ENCODE data around the gene TSTD1. TPM values are rescaled to one million over a fixed set of nuclear protein-coding genes. Genes with fewer than 3 reads are reported as not detected.

TSTD1 gene
- total and polyA plus RNA-seq, 2 donors = 23.1 to 36.7 TPM

DNA sequence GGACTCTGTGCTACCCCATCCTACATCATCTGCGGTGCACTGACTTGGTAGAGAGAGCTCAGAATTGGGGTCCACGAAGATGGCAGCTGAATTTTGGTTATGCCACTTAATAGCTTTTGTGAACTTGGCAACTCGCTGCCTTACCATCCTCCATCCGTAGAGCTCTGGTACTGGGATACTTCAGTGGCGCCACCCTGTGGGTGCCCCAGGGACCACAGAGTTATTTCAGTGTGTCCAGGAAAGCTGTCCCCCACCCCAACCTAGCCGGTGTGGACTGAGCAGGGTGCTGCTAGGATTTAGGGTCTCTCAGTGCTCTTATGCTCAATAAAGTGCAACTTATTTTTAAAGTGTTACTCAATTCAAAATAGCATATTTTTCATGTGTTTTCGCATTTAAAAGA lies 16.0 kb upstream of the TSTD1 start:
- no peak overlapping the region for H3K27ac ChIP-seq (ENCODE audit: low read depth)
- no peaks in the 10 kb centered on the region for H3K36me3 ChIP-seq (ENCODE audit: insufficient read depth)
- H3K4me1 ChIP-seq (ENCODE audit: insufficient read depth) = no peaks in the 10 kb centered on the region
- DNase-seq (ENCODE audit: extremely low spot score) = no peak
- 79% methylated on average over 7 of the region's 7 CpGs for WGBS
- H3K4me3 ChIP-seq (ENCODE audit: low read depth, low read length) = no peak overlapping the region

DNA sequence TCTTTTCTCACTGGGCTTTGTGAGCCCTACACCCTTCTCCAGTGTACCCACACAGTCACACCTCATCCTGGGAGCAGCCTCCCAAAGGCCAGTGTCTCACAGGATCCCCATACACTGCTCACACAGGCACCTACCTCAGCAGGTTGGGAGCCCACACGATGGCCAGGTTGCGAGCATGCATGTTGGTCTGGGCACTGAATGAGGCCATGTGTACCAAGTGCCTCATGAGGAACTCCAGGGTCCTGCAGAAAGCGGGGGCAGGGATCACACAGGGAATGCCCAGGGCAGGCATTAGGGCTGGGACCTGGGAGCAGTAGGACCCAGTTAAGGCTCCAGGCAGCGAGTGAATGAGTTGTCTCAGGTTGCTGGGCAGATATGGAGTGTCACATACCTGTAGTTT lies 15.5 kb upstream of the TSTD1 start:
- H3K4me1 ChIP-seq (ENCODE audit: insufficient read depth) = no peaks in the 10 kb centered on the region
- H3K36me3 ChIP-seq (ENCODE audit: insufficient read depth) = no peaks in the 10 kb centered on the region
- WGBS = 82% methylated on average over 4 of the region's 4 CpGs
- no peak overlapping the region for H3K4me3 ChIP-seq (ENCODE audit: low read depth, low read length)
- no peak overlapping the region for H3K27ac ChIP-seq (ENCODE audit: low read depth)
- DNase-seq (ENCODE audit: extremely low spot score) = no peak

DNA sequence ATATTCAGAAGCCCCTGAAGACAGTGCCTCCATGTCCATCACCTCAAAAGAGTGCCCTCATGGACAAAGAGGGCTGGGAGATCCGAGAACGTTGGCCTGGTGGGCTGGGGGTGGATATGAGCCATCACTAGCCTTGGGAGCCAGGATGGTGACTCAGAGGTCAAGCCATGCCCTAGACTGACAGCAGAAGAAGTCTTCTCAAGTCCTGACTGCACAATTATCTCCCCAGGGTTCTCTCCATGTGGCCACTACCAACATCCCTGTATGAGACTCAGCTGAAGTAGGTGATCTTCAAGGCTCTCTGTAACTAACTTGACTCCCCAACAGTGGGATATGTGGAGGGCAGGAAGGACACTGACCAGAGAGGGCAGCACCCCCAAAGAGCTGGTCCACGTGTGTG lies 14.1 kb upstream of the TSTD1 start:
- no peak for DNase-seq (ENCODE audit: extremely low spot score)
- 71% methylated on average over 3 of the region's 3 CpGs for WGBS

DNA sequence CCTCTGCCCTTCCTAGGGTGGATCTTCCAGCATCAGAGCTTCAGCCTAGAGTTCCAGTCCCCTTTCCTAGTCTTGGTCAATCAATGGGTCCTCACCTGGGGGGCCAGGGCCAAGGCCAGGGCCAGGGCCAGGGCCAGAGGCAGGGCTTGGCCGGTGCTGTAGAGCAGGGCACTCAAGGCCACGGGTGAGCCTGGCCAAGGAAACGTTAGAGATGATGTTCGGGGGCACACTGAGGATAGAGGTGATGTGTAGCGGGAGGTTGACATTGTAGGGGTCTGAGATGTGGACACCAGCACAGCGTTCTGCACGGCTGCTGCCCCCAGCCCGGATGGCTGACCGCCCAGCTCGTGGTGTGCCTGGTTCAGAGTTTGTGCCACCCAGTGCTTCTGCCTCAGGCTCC lies 12.5 kb upstream of the TSTD1 start:
- no peak for DNase-seq (ENCODE audit: extremely low spot score)
- Histone ChIP-seq H3K4me1 (ENCODE audit: insufficient read depth) (peaks cover 2% of the 10 kb centered on the region), H3K36me3 (ENCODE audit: insufficient read depth) (no peaks in the 10 kb centered on the region), H3K27ac (ENCODE audit: low read depth) (no peak overlapping the region), H3K4me3 (ENCODE audit: low read depth, low read length) (no peak overlapping the region)
- WGBS = 92% methylated on average over 10 of the region's 10 CpGs

More for the DNA sequence above, 14.1 kb upstream of the TSTD1 start:
- Histone ChIP-seq H3K27ac (ENCODE audit: low read depth) (no peak overlapping the region), H3K4me3 (ENCODE audit: low read depth, low read length) (no peak overlapping the region), H3K36me3 (ENCODE audit: insufficient read depth) (no peaks in the 10 kb centered on the region), H3K4me1 (ENCODE audit: insufficient read depth) (no peaks in the 10 kb centered on the region)

DNA sequence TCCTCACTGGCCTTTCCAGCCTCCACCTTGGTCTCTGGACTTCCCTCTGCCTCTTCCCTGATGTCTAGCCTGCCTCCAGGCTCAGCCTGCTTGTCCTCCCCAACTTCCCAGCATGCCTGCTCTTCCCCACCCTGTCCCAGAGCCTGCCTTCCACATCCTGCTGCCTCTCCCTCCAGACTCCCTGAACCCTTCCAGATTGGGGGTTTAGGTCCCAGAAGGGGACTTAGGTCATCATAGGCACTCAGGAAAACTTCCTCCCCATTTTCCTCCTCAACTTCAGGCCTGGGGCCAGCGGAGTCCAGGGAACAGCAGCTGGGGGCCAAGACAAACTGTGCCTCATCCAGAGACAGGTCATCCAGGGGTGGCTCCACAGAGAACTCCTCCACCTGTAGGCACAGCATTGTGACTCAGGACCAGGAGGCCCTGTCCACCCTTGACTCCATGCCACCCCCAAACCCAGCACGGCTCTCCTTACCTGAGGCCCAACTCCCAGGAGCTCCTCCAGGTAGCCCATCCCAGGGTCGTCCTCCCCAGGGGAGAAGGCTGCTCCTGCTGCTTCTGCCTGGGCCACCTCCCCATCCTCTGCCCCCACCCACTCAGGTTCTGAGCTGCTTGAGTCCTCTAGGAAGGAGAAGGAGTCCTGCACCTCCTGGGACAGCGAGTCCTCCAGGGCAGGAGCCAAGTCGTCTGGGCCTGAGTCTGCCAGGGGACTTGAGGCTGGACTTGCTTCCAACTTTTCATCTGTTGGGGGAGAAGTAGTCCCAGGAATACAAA lies 10.4 kb upstream of the TSTD1 start:
- WGBS = 88% methylated on average over 5 of the region's 5 CpGs
- no peak overlapping the region for H3K27ac ChIP-seq (ENCODE audit: low read depth)
- H3K4me1 ChIP-seq (ENCODE audit: insufficient read depth) = peaks cover 2% of the 10 kb centered on the region
- H3K36me3 ChIP-seq (ENCODE audit: insufficient read depth) = no peaks in the 10 kb centered on the region
- no peak for DNase-seq (ENCODE audit: extremely low spot score)
- H3K4me3 ChIP-seq (ENCODE audit: low read depth, low read length) = no peak overlapping the region

DNA sequence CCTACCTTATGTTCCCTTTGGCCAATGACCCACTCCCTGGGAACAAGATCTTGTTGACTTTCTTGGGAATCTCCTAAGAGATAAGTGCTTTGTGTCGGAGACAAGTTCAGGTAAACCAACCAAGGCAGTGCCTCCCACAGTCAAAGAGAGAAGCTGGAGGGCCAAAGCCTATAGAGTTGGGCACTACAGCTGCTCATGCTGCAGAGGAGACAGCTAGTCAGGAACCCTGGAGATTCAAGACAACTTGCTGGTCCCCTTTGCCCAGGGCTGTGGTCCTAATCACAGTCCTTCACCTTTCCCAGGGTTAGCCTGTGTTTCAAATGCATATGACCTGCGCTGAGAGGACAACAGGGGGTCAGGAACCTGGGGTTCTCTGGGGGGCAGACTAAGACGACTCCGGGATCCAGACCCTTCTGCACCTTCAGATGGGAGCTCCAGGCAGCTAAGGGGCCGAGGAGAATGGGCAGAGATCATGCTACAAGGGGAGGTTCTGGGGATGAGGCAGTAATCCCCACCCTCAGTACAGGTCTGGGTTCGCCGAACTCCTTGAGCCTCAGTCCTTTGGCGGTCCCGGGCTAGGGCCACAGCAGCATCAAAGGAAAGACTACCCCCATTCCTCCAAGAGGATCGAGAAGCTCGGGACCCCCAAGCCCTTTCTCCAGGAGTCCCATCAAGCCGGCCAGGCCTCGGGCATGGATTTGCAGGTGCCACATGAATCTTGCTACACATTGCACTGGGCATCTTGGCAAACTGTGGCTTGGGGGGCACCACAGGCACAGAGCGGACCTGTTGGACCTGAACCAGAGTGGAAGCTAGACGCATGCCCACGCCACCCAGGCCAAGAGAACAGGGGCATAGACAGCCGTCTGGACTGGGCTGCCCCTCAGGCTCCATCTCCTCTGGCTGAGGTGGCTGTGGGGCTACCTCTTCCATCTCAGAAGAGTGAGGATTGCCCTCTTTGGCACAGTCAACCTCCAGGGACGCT lies 9.0 kb upstream of the TSTD1 start:
- WGBS = 97% methylated on average over 18 of the region's 18 CpGs
- Histone ChIP-seq H3K27ac (ENCODE audit: low read depth) (no peak overlapping the region), H3K36me3 (ENCODE audit: insufficient read depth) (no peaks in the 10 kb centered on the region), H3K4me3 (ENCODE audit: low read depth, low read length) (no peak overlapping the region), H3K4me1 (ENCODE audit: insufficient read depth) (peaks cover 2% of the 10 kb centered on the region)
- DNase-seq (ENCODE audit: extremely low spot score) = no peak

DNA sequence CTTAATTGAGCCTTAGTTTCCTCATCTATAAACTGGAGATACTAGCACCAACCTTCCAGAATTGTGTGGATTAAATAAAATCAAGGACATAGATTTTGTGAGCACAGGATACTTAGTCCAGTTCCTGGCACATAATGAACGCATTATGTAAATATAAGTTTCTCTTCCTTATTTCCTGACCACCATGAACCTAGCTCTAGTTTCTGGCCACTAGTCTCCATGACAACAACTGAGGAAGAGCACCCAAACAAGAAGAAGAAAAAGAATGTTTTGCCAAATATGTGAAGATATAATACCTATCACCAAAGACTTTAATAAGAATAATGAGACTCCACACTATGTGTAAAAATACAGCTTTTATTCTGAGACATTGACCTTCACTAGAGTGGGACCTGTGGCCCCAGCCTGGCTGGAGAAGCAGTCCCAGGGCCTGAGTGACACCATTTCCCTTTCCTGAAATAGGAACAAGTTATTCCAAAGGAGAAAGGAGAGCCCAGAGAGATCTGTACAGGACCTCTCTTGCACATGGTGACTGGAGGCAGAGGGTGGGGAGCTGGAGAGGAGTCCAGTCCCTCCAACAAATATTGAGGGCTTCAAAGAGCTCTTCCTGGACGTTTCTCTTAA lies 8.0 kb upstream of the TSTD1 start:
- no peak for DNase-seq (ENCODE audit: extremely low spot score)
- Histone ChIP-seq H3K4me1 (ENCODE audit: insufficient read depth) (peaks cover 2% of the 10 kb centered on the region), H3K36me3 (ENCODE audit: insufficient read depth) (no peaks in the 10 kb centered on the region), H3K4me3 (ENCODE audit: low read depth, low read length) (no peak overlapping the region), H3K27ac (ENCODE audit: low read depth) (peak overlapping the region; percentile 83)
- WGBS = 65% methylated on average over 2 of the region's 2 CpGs

DNA sequence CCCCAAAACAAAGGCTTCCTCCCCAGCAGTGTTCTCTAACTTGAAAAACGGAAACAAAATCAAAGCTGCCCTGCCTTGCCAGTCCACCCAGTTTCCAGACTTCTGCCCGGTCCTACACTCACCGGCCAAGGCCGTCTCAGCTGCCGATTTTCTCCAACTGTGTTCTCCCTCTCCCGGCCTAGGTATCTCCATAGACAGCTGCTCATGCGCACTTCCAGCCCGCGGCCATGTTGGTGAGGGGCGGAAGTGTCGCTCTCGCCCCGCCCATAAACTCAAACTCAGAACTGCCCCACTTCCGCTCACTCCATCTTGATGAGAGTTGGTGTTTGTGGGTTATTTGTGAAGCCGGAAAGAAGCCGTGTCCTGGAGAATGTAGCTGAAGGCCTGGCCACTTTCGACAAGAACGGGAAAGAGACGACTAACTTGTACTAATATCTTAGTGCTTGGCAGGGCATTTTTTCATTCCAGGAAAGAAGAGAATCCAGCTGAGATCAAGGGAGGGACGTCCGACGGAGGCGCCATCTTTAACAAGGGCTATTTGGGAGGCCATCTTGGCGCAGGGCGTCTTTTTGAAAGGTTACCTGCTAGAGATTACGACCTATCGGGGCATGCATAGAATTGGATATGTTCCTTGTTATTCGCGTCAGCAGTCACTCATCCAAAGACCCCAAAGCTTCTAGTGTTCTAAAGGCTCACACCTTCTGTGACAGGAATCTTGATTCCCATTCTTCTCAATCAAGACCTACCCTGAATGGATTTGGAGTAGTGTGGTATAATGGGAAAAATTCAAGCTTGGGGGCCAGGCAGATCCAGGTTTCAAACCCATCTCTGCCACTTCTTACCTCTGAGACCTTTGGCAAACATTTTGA lies 7.2 kb upstream of the TSTD1 start, which contains the start of gene USF1:
Gene USF1, minus strand, starts transcription at position 242 of the 869 bp plus-strand sequence. CDS start 2,702 bp downstream, outside the sequence.
- peak within 1 kb of the TSS; percentile 93 for H3K27ac ChIP-seq (ENCODE audit: low read depth)
- H3K4me3 ChIP-seq (ENCODE audit: low read depth, low read length) = peak within 1 kb of the TSS; percentile 79
- peak; percentile 97 for DNase-seq (ENCODE audit: extremely low spot score)
- H3K36me3 ChIP-seq (ENCODE audit: insufficient read depth) = no peaks in the 10 kb centered on the region
- under 1% methylated on average over 29 of the region's 29 CpGs for WGBS
- H3K4me1 ChIP-seq (ENCODE audit: insufficient read depth) = peaks cover 2% of the 10 kb centered on the region

DNA sequence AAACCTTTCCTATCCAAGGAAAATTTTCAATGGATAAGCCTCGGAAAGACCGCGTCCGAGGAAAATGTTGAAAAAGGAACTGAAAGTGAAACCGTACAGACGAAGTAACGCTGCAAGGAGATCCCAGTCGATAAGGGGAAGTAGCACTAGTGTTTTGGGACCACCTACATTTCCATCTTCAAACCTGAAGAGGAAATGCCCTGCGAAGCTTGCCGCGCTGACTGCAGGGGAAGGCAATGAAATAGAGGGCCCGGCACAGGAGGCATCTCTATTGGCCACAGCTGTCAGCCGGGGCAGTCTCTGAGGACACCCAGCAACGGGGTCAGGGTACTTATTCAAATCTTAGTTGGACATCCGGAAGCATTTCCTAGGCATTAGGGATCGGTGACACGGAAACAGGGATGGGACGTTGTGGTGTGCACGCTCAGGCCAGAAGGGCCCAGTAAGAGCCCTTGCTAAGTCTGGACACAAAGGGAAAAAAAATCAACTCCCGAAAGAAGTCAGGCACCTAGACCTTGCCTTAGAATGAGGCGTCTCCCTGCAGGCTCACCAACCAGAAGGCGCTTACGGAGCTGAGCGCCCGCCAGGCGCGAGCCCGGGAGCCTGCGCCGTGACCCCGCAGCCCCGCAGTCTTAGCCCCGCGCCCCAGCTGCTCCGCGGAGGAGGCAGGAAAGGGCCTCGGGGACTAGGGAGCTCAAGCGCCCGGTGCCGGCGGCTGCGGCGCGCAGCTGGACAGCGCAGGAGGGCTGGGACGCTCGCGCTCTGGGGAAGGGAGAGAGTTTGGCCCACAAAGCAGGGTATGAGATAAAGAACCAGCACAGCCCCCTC lies 6.4 kb upstream of the TSTD1 start:
- Histone ChIP-seq H3K4me3 (ENCODE audit: low read depth, low read length) (peak overlapping the region; percentile 79), H3K36me3 (ENCODE audit: insufficient read depth) (no peaks in the 10 kb centered on the region), H3K4me1 (ENCODE audit: insufficient read depth) (peaks cover 2% of the 10 kb centered on the region), H3K27ac (ENCODE audit: low read depth) (peak overlapping the region; percentile 93)
- WGBS = under 1% methylated on average over 48 of the region's 48 CpGs
- peak; percentile 33 for DNase-seq (ENCODE audit: extremely low spot score)

DNA sequence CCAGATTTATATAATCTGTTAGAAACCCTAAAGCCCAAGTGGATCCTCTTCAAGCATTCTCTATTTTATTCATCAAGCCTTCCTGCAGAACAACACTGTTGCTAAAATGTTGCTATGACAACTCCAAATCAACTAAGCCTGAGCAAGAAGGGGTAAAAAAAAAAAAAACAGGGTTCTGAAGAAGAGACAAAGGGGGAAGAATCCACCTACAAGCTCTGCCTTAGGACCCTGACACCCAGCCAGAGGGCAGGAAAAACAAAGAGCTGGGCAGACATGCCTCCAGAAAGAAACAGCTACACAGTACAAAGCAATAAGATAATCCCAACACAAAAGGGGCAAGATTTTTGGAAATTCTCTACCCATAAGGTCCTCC lies 5.8 kb upstream of the TSTD1 start:
- Histone ChIP-seq H3K4me3 (ENCODE audit: low read depth, low read length) (peak overlapping the region; percentile 79), H3K27ac (ENCODE audit: low read depth) (peak overlapping the region; percentile 19), H3K36me3 (ENCODE audit: insufficient read depth) (no peaks in the 10 kb centered on the region), H3K4me1 (ENCODE audit: insufficient read depth) (peaks cover 2% of the 10 kb centered on the region)
- DNase-seq (ENCODE audit: extremely low spot score) = no peak

DNA sequence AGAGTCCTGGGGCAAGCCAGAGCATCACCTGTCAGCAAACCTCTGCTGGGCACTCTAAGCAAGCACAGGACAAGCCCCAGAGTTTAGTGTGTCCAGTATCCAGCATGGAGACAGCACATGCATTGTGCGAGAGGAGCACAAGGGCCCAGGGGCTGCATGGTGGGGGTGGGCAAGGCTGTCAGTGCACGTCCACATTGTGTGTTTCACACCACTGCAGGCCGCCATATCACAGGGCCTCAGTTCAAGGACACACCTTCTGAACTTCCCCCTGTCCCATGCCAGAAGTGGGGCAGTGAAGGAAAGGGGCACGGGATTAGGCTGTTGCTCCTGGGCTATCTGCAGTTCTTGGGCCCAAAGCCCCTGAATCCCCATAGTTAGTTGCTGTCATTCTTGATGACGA lies 782 bp upstream of the TSTD1 start:
- DNase-seq (ENCODE audit: extremely low spot score) = no peak
- H3K27ac ChIP-seq (ENCODE audit: low read depth) = no peak overlapping the region
- 75% methylated on average over 5 of the region's 5 CpGs for WGBS
- no peaks in the 10 kb centered on the region for H3K36me3 ChIP-seq (ENCODE audit: insufficient read depth)
- H3K4me3 ChIP-seq (ENCODE audit: low read depth, low read length) = no peak overlapping the region
- no peaks in the 10 kb centered on the region for H3K4me1 ChIP-seq (ENCODE audit: insufficient read depth)

DNA sequence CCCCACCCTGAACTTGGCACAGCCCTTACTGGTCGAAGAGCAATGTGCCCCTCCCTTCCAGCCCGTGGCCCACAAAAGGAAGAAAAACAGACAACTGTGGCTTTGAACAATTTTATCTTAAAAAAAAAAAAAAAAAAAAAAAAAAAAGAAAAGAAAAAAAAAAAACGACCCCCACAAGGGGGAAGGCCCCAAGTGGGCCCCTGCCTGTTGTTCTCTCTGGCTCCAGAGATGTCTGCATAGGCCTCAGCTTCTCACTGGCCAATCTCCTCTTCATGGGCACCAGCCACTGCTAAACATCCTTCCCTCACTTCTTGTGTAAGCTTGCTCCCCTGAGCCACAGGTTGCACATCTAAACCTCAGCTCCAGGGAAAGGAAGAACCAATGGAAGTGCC lies 386 bp upstream of the TSTD1 start:
- Histone ChIP-seq H3K4me1 (ENCODE audit: insufficient read depth) (no peaks in the 10 kb centered on the region), H3K27ac (ENCODE audit: low read depth) (no peak overlapping the region), H3K4me3 (ENCODE audit: low read depth, low read length) (no peak overlapping the region), H3K36me3 (ENCODE audit: insufficient read depth) (no peaks in the 10 kb centered on the region)
- no peak for DNase-seq (ENCODE audit: extremely low spot score)
- 8% methylated on average over 3 of the region's 3 CpGs for WGBS

Measured in urinary bladder (tissue), 4 donors.